K562 (cell line): ENCODE measurements around the gene MYOZ1. TPM values are rescaled to one million over a fixed set of nuclear protein-coding genes. Genes with fewer than 3 reads are reported as not detected.

Experiments used
- ATF1 ChIP-seq, 2 experiments: fragments of 450-650 bp in 1 of 2; IDR thresholded peaks; 2 replicates each; pipeline ENCODE4 v1.6.1; 2016; ENCODE audit warnings: missing compliant biosample characterization in 1 of 2, missing genetic modification characterization in 1 of 2
- BHLHE40 ChIP-seq: IDR thresholded peaks from 2 replicates; pipeline ENCODE4 v1.6.1; 2011; ENCODE audit warnings: low read length, improper control_type of control experiment
- CBX3 ChIP-seq, 2 experiments: IDR thresholded peaks; 1 replicate in 1 of 2; 2 replicates in 1 of 2; pipeline ENCODE4 v1.6.1; 2012; ENCODE audit warnings: inconsistent platforms in 2 of 2, low read length in 2 of 2, borderline replicate concordance in 1 of 2, control low read depth in 1 of 2
- CGGBP1 ChIP-seq: fragments of 250-450 bp; sonication (Bioruptor Pico); IDR thresholded peaks from 2 replicates; pipeline ENCODE4 v1.9.0; 2021; ENCODE audit warnings: mild to moderate bottlenecking
- CHD1 ChIP-seq: fragments of 200-600 bp; sonication (generic); IDR thresholded peaks from one replicate; pipeline ENCODE4 v1.6.1; 2012; ENCODE audit warnings: mild to moderate bottlenecking, moderate library complexity, low read length, inconsistent platforms
- HNRNPK ChIP-seq: fragments of 200-400 bp; formaldehyde crosslinking; IDR thresholded peaks from one replicate; pipeline ENCODE4 v1.6.1; 2018; ENCODE audit warnings: mild to moderate bottlenecking, low read depth, low read length; ENCODE audit not compliant: poor library complexity, severe bottlenecking
- IRF1 ChIP-seq: sonication (generic); formaldehyde crosslinking; IDR thresholded peaks from 2 replicates; pipeline ENCODE4 v1.8.0; 2022; ENCODE audit warnings: missing genetic modification reagents, mild to moderate bottlenecking, borderline replicate concordance
- KLF16 ChIP-seq: IDR thresholded peaks from 2 replicates; pipeline ENCODE4 v1.6.1; 2016; ENCODE audit warnings: antibody characterized with exemption
- MBD2 ChIP-seq: sonication (generic); IDR thresholded peaks from 2 replicates; pipeline ENCODE4 v1.6.1; 2016; ENCODE audit warnings: low read depth, borderline replicate concordance
- MEIS2 ChIP-seq: fragments of 450-650 bp; IDR thresholded peaks from 2 replicates; pipeline ENCODE4 v1.6.1; 2014; ENCODE audit warnings: mild to moderate bottlenecking; ENCODE audit not compliant: partially characterized antibody
- SMARCC2 ChIP-seq: fragments of 450-650 bp; IDR thresholded peaks from 2 replicates; pipeline ENCODE4 v1.6.1; 2017; ENCODE audit warnings: antibody characterized with exemption, moderate library complexity, mild to moderate bottlenecking, low read depth
- SMC3 ChIP-seq: conservative IDR thresholded peaks from 2 replicates; pipeline ENCODE4 v1.6.1; 2011; ENCODE audit warnings: low read depth, low read length, improper control_type of control experiment; ENCODE audit not compliant: insufficient read depth
- SRSF9 ChIP-seq: fragments of 200-400 bp; formaldehyde crosslinking; IDR thresholded peaks from 2 replicates; pipeline ENCODE4 v1.6.1; 2017; ENCODE audit warnings: low read depth, low read length, borderline replicate concordance
- ZNF384 ChIP-seq: IDR thresholded peaks from 2 replicates; pipeline ENCODE4 v1.6.1; 2012; ENCODE audit warnings: low read depth, low read length, improper control_type of control experiment
- ZNF407 ChIP-seq: fragments of 450-650 bp; IDR thresholded peaks from 2 replicates; pipeline ENCODE4 v1.6.1; 2016; ENCODE audit warnings: low read depth
- polyA plus RNA-seq, 8 experiments: library from polyadenylated mRNA; depleted of rRNA in 4 of 8; stranded (reverse) in 5 of 8; unstranded in 3 of 8; fragments of >200 nt; fragmentation: Nextera tagmentation in 2 of 8; fragmentation: Illumina TruSeq in 1 of 8; extraction: Ambion mirVana in 2 of 8; extraction: Trizol in 1 of 8; gene quantifications; 2 replicates each; pipeline versions ENCODE4 v1.2.1 to v1.2.3, GENCODE V29; 2011 to 2014; ENCODE audit warnings: inconsistent platforms in 1 of 8, missing spikeins in 1 of 8
- total RNA-seq, 7 experiments: library from RNA; depleted of rRNA in 6 of 7; stranded (reverse); fragments of >200 nt in 6 of 7; fragmentation: Illumina TruSeq in 2 of 7; extraction: Trizol in 2 of 7; gene quantifications; 2 replicates each; pipeline versions ENCODE4 v1.2.1 to v1.2.3, GENCODE V29; 2011 to 2021; ENCODE audit warnings: low replicate concordance in 1 of 7
- TF ChIP-seq, protein P1 (sequence below): sonication (generic); IDR thresholded peaks from 2 replicates; pipeline ENCODE4 v1.6.1; 2016

The MYOZ1 gene
- total and polyA plus RNA-seq, 9 of the 15 experiments (the other 6 are each of a cell fraction or from before 2014, with no cell fraction given), result 0.03 to 0.18 (median 0.07) TPM; not detected in 5

DNA sequence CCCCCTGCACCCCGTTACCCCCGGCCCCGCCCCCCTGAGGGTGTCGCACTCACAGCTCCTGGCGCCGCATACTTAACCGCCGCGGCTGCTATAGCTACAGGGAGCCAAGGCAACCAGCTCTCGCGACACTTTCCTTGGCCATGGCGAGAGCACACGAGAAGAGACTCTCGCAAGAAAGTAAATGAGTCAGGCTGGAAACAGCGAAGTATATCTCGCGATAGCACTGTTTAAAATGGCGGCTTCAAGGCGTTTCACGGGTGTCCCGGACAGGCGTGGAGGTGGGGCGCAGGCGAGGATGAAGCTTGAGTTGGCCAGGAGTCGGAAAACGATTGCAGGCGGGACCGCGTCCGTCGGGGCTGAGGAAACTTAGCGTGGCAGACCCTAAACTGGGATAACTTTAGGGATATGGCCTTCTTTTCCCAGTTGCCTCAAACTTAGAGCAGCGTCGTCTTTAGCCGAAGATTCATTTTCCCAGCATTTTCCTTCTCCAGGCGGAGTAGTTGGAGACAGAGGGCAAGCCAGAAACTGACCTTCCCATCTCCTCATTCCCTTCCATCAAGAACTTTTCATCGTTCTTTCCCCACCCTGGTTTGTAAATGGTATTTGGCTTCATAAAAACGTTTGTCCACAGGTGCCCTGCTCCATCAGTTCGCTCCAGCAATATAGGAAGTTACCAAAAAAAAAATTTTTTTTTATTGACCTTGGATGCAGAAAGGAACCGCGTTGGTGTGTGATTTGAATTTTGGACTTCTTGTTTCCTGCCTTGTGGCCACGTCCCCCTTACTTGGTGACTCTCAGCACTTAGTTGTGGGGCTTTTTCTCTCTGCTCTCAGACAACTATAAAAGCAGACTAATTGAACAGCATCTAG is 15.2 kb downstream of the MYOZ1 start (continued):
- no peak for TF ChIP-seq ZNF407
- TF ChIP-seq ATF1 (CRISPR knock-in tag; IDR thresholded peaks at IDR 0.05), result no peak
- TF ChIP-seq ATF1 (tag; IDR thresholded peaks at IDR 0.05), result no peak
- no peak for TF ChIP-seq KLF16
- TF ChIP-seq HNRNPK, result no peak
- TF ChIP-seq MEIS2, result no peak
- TF ChIP-seq IRF1 (CRISPR knock-in tag), result no peak
- TF ChIP-seq CHD1, result peak; percentile 96
- no peak for TF ChIP-seq BHLHE40
- no peak for TF ChIP-seq SRSF9
- TF ChIP-seq SMARCC2, result no peak; the same call in 1 of the 2 replicates
- no peak for TF ChIP-seq ZNF384
- TF ChIP-seq, protein P1, sequence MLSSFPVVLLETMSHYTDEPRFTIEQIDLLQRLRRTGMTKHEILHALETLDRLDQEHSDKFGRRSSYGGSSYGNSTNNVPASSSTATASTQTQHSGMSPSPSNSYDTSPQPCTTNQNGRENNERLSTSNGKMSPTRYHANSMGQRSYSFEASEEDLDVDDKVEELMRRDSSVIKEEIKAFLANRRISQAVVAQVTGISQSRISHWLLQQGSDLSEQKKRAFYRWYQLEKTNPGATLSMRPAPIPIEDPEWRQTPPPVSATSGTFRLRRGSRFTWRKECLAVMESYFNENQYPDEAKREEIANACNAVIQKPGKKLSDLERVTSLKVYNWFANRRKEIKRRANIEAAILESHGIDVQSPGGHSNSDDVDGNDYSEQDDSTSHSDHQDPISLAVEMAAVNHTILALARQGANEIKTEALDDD, result peak; percentile 35; the same call in 1 of the 2 replicates
- TF ChIP-seq CBX3 (IDR thresholded peaks at IDR 0.05; ENCODE audit: borderline replicate concordance in 1 of 2, low read length in 2 of 2), result peak in 1 of 2 experiments; percentile 65; a peak in 2 of 3 replicates
- TF ChIP-seq MBD2, result peak; percentile 84; the same call in 1 of the 2 replicates
- no peak for TF ChIP-seq SMC3
- TF ChIP-seq CGGBP1 (CRISPR knock-in tag), result no peak; the same call in 1 of the 2 replicates
